IPS DF 6.9 (cell line): ENCODE data around the gene PRAMEF26.
"Not testable (repeated sequence)": the region's sequence is repeated elsewhere in the genome, so short reads cannot be mapped to it uniquely, and the experiment has no call there.

Experiments used
- DNase-seq: peaks from one replicate; pipeline ENCODE4 v3.0.0-alpha.2; 2013; ENCODE audit warnings: low read depth, low spot score
- H3K27ac ChIP-seq: one replicate; pipeline ENCODE4 v1.5.1; 2013; ENCODE audit warnings: low read length, control low read depth
- H3K27me3 ChIP-seq: 2 replicates; pipeline ENCODE4 v1.6.1; 2013; ENCODE audit warnings: mild to moderate bottlenecking, low read length; ENCODE audit not compliant: control insufficient read depth, insufficient read depth
- H3K36me3 ChIP-seq: 2 replicates; pipeline ENCODE4 v1.6.1; 2013; ENCODE audit warnings: low read length; ENCODE audit not compliant: control insufficient read depth, insufficient read depth
- H3K4me1 ChIP-seq: 2 replicates; pipeline ENCODE4 v1.6.1; 2013; ENCODE audit warnings: low read length; ENCODE audit not compliant: control insufficient read depth, insufficient read depth
- H3K4me3 ChIP-seq: 2 replicates; pipeline ENCODE4 v1.5.1; 2013; ENCODE audit warnings: mild to moderate bottlenecking, low read length
- H3K9me3 ChIP-seq: 2 replicates; pipeline ENCODE4 v1.6.1; 2013; ENCODE audit warnings: low read length, inconsistent platforms; ENCODE audit not compliant: control insufficient read depth, insufficient read depth
- WGBS: extraction: QIAGEN DNeasy Blood & Tissue Kit; methylation state at CpG from one replicate; pipeline ENCODE4 v1.1.7; 2013; ENCODE audit warnings: mixed read lengths, missing lambda C conversion rate; ENCODE audit not compliant: insufficient read length, insufficient coverage; 5-methylcytosine and 5-hydroxymethylcytosine counted together

The PRAMEF26 gene

GRCh38 chr1:13155909-13156308 is at the start of gene PRAMEF26:
TSS of gene PRAMEF26 (minus strand) at chr1:13156009. CDS start at chr1:13153095, 2,914 bp downstream.
- no CpG with 5 or more reads among the region's 5 CpGs for WGBS
- H3K4me1 ChIP-seq, DNase-seq, H3K4me3 ChIP-seq, H3K36me3 ChIP-seq, H3K9me3 ChIP-seq, H3K27me3 ChIP-seq, H3K27ac ChIP-seq: not testable (repeated sequence)

GRCh38 chr1:13201309-13201708 is 45.5 kb upstream of the PRAMEF26 start, which contains the start of gene PRAMEF13:
TSS of gene PRAMEF13 (minus strand) at chr1:13201409. CDS start at chr1:13199589, 1,820 bp downstream.
- H3K4me3 ChIP-seq, H3K9me3 ChIP-seq, H3K36me3 ChIP-seq, H3K4me1 ChIP-seq, H3K27me3 ChIP-seq, DNase-seq, H3K27ac ChIP-seq: not testable (repeated sequence)
- WGBS: no CpG with 5 or more reads among the region's 5 CpGs

- H3K36me3 ChIP-seq, H3K4me1 ChIP-seq, DNase-seq, H3K4me3 ChIP-seq, H3K27me3 ChIP-seq, H3K9me3 ChIP-seq, H3K27ac ChIP-seq: not testable (repeated sequence)
- WGBS: no CpG with 5 or more reads among the region's 2 CpGs
Observed at GRCh38 chr1:13171548-13171947, 15.7 kb upstream of the PRAMEF26 start, which contains the start of gene PRAMEF9. TSS of gene PRAMEF9 (plus strand) at chr1:13171848. CDS start at chr1:13175281, 3,433 bp downstream.

GRCh38 chr1:13165531-13165930 is 9.7 kb upstream of the PRAMEF26 start, which contains the start of gene HNRNPCL4:
TSS of gene HNRNPCL4 (minus strand) at chr1:13165631. CDS start at chr1:13165467, 164 bp downstream.
- H3K4me1 ChIP-seq, DNase-seq, H3K9me3 ChIP-seq, H3K27me3 ChIP-seq, H3K27ac ChIP-seq, H3K4me3 ChIP-seq, H3K36me3 ChIP-seq: not testable (repeated sequence)
- WGBS: no CpG with 5 or more reads among the region's 8 CpGs

GRCh38 chr1:13116754-13117153 is 39.1 kb downstream of the PRAMEF26 start, which contains the start of gene HNRNPCL2:
TSS of gene HNRNPCL2 (minus strand) at chr1:13116854. CDS start at chr1:13116400, 454 bp downstream.
- not testable (repeated sequence) for H3K4me3 ChIP-seq, H3K27me3 ChIP-seq, H3K4me1 ChIP-seq, H3K27ac ChIP-seq, DNase-seq, H3K36me3 ChIP-seq, H3K9me3 ChIP-seq
- no CpG with 5 or more reads among the region's 6 CpGs for WGBS
